GM19395 (cell line): ENCODE measurements around the gene BCL2L13.

Experiments used
- ATAC-seq: cut with Tn5 transposase; IDR thresholded peaks from one replicate; pipeline ENCODE4 v1.9.1; 2021; ENCODE audit warnings: mild to moderate bottlenecking, moderate library complexity; ENCODE audit not compliant: unreplicated experiment

Gene BCL2L13

DNA sequence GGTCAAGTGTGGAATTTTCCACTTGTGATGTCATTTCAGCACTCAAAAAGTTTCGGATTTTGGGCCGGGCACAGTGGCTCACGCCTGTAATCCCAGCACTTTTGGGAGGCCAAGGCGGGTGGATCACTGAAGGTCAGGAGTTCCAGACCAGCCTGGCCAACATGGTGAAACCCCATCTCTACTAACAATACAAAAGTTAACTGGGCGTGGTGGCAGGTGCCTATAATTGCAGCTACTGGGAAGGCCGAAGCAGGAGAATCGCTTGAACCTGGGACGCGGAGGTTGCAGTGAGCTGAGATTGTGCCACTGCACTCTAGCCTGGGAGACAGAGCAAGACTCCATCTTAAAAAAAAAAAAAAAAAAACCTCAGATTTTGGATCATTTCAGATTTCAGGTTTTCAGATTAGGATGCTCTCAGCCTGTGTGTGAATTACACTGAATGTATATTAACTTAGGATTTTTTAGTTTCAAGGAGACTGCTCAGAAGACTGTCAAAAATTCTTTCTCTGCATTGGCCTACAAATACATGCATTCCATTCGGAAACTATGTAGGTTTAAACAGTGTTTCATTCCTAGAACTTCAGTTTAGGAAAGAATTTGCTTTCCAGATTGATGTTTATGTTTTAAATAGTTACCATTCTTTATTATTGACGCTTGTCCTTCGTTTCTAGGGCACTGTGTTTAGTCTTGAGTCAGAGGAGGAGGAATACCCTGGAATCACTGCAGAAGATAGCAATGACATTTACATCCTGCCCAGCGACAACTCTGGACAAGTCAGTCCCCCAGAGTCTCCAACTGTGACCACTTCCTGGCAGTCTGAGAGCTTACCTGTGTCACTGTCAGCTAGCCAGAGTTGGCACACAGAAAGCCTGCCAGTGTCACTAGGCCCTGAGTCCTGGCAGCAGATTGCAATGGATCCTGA lies 87.7 kb downstream of the BCL2L13 start:
- no peak for ATAC-seq

- no peak for ATAC-seq
Observed at GRCh38 chr22:17726928-17727897, 88.7 kb downstream of the BCL2L13 start.

- no peak for ATAC-seq
Observed at GRCh38 chr22:17728786-17729185, 90.2 kb downstream of the BCL2L13 start.

DNA sequence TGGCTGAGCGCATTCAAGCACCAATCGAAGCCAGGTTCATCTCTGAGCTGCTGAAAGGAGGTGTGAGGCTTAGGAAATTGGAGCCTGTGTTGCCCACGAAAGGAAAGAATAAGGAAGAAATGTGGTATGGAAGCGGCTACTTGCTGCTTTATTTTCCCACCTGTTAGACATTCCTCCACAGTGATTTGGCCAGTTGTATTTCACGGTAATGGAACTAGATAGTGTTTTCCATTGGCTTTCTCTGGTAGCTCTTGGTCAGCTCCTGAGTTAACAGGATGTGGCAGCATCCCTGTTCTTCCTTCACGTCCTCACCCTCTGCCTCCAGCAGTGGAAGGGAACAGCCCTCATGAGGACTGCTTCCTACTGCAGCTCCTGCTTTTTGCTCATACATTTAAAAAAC lies 91.0 kb downstream of the BCL2L13 start:
- ATAC-seq = no peak

GRCh38 chr22:17732251-17732854 lies 93.8 kb downstream of the BCL2L13 start:
- ATAC-seq = no peak

GRCh38 chr22:17733466-17733865 lies 94.9 kb downstream of the BCL2L13 start:
- no peak for ATAC-seq

- ATAC-seq = no peak
Observed at GRCh38 chr22:17734187-17734586, 95.6 kb downstream of the BCL2L13 start.

DNA sequence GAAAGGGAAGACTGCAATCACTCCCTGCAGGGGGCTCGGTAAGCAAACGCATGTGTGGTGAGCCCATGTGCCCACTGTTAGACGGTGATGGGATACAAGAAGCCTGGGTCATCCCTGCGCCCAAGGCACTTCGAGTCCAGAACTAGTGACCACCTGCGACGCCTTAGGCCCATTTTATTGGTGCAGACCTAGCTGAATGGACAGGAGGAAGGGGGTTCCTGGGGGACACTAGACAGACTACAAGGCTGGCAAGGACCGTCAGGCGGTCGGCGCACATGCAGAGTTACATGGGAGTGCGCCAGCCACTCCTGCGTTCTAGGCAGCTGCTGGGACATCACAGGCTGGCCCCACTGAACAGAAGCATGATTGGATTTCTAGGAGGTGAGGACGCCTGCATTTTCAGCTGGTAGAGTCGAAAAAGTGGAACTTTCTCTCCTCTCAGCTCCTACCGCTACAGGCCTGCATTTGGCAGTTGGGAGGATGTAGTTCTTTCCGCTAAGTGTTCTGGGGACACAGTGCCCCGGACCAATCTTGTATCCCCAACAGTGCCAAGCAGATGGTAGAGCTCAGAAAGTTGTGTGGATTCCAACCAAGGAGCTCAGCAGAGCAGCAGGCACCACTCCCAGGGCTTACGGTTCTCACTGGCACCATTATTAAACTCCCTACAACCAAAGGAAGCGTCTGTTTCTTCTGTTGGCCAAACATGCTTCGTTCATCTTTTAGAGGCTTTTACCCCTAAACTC lies 100.0 kb downstream of the BCL2L13 start:
- ATAC-seq = no peak

GRCh38 chr22:17739196-17739975 lies 100.8 kb downstream of the BCL2L13 start:
- no peak for ATAC-seq

GRCh38 chr22:17741866-17742526 lies 103.4 kb downstream of the BCL2L13 start:
- no peak for ATAC-seq

GRCh38 chr22:17742527-17742902 lies 104.0 kb downstream of the BCL2L13 start:
- no peak for ATAC-seq

DNA sequence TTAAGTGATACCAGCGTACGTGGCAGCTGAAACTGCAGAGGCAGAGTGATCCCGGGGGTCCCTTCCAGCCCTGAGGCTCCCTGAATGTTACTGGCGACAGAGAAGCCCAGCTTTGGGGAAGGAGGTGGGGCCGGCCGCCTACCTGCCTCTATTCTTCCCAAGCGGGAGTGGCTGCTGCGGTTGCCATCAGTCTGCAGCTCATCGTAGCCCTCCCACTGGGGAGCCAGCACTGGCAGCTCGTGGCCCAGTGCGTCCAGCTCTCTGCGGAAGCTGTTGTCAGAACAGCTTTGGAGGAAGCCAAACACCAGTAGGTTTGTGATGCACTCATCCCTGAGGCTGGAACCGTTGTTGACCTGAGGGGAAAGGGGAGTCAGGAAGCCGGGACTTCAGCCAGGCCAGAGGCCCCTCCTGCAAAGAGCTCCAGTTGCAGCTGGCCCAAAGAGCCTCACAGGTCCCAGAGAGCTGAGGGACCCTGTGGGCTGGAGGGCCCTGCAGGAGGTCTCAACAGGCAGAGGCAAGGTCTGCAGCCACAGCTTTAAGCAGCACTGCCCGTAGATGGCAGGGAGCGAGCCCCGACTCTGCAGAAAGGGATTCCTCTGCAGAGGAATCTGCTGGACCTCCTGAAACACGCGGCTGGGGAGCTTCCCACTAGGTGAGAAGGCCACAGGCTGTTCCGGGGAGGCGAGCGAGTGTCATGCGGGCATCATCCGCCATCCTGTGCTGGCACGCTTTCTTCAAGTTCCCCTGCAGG lies 105.3 kb downstream of the BCL2L13 start:
- no peak for ATAC-seq

GRCh38 chr22:17744430-17744829 lies 105.9 kb downstream of the BCL2L13 start:
- ATAC-seq = no peak

DNA sequence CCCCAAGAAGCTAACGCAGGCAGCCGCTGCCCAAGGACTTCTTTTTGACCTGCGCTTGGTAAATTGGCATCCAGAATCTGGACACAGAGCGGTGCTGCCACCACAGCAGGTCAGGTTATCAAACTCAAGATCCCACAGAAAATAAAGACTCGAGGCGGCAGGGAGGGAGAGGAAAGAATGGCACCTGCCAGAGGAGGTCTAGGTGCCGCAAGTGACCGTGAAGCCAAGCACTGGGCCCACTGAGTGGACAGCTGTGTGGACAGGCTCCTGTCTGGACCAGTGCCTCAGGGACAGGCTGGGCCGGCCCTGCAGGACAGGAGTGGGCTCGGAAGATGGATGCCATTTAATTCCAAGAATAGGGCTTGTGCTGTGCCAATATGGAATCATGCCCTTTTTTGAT lies 108.4 kb downstream of the BCL2L13 start:
- no peak for ATAC-seq

DNA sequence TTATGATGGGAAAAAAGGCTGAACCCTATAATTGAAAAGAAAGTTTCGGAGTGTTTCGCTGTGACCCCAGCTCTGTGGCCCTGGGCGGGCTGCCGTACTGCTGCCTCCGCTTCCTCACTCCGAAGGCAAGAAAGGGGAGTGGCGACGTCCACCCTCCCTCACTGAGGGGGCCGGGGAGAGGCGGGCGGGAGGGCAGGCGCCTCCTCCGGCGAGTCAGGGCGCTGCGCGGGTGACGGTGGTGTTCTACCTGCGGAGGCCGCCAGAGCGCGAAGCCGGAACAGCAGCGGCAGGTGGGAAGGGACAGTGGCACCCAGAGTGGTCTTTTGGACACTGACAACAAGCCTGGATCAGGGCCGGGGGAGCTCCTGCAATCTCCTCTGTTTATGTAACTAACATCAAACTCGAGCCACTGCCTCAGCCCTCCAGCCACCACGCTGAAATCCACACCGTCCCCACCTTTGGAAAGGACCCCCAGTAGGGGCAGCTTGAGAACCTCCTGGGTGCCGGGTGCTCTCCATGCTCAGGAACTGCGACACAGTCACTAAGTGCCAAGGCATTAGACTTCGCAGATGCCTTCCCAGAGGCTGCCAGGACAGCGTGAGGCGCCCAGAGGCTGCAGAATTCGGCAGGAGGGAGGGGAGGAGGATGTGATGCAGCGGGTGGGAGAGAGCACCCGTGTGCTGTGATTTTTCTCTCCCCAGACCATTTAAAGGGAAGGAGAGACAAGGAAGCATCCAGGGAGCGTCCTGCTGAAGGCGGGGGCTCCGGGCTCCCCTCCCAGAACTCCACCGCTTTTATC lies 110.2 kb downstream of the BCL2L13 start:
- ATAC-seq = no peak

DNA sequence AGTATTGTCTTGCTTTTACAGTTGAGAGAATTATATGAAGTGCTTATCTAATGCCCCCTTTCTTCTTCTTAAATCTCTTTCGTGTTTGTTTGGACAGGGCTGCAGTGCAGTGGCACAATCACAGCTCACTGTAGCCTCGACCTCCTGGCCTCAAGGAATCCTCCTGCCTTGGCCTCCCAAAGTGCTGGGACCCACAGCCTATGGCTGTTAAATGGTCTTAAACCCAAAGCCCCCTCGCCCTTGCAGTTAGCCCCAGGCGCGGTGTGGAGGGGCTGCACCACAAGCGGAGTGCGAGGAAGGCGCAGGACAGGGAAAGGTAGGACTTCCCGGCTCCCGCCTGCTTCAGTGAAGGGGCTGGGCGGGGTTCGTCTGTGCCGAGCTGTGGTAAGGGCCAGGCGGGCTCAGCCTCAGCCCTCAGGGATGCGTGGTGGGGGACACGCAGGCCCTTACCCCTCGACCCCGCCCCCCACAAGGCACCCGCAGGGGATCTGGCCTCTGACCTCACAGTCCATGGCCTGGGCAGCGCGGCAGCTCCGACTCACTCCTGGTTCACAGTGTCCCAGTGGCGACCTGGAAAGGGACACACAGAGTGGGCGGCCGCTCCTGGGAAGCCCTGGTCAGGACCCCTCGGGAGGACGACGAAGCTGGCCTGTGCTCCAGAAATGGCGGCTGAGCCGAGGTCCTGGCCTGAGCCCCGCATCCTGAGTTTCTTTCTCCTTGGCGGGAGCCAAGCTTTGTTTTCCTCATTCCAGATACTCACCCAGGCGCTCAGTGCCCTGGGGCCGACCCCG lies 111.2 kb downstream of the BCL2L13 start:
- no peak for ATAC-seq

DNA sequence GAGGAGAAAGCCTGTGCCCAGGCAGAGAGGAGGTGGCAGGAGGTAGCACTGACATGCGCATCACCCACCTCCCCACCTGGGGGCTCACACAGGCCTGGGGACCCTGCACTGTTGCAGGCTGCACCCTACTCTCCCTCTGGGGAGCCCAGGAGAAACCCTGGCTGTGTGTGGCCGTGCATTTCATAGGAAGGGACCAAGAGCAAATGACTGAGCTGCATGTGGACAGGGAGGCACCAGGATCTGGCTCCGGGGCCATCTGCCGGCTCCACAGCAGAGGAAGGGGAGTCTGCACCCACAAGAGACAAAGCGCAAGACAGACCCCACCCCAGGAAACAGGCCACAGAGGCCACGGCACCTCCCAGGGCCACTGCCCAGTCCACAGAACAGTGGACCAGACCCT lies 113.0 kb downstream of the BCL2L13 start:
- no peak for ATAC-seq
